ENCODE results near the gene MPL.

DNA sequence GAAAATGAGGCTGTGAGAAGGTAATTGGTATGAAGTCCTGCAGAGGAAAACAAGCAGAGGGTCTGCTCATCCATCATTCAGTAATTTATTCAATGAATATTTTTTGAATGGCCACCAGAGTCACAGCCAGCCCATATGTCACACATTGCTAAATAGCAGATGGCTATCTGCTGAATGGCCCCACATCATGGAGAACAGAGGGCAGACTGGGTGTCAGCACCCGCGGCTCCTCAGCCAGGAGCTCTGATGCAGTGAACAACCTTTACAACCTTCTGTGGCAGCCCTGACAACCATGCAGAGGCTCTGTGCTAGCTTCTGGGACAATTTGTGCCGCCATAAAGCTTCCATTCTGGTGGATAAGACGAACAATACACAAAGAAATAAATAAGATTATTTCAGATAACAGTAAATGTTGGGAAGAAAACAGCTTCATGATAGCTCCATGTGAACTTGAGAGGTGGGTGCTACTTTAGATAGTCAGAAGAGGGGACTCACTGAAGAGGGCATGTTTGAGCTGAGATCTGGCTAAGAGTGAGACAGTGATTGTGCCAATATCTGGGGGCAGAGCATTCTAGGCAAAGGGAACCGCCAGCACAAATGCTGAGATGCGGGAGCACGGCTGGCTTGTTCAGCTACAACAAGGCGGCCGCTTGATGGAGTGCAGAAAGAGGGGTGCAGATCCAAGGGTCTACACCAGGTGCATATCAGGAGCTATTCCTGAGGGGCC, 49.4 kb upstream of the MPL start:
- TF ChIP-seq RELA (IDR thresholded peaks at IDR 0.05; ENCODE audit: borderline replicate concordance, partially characterized antibody) (no peak), BCL11A (IDR thresholded peaks at IDR 0.05; ENCODE audit: low read depth, low read length) (no peak)

All from GM12878 (cell line).